NCI-H2081 (cell line): ENCODE data around the gene TNFSF13.

Experiments used
- DNase-seq, 2 experiments: peaks; one replicate each; lab custom pipeline; 2025; lab: John Stamatoyannopoulos, UW

The TNFSF13 gene

DNA sequence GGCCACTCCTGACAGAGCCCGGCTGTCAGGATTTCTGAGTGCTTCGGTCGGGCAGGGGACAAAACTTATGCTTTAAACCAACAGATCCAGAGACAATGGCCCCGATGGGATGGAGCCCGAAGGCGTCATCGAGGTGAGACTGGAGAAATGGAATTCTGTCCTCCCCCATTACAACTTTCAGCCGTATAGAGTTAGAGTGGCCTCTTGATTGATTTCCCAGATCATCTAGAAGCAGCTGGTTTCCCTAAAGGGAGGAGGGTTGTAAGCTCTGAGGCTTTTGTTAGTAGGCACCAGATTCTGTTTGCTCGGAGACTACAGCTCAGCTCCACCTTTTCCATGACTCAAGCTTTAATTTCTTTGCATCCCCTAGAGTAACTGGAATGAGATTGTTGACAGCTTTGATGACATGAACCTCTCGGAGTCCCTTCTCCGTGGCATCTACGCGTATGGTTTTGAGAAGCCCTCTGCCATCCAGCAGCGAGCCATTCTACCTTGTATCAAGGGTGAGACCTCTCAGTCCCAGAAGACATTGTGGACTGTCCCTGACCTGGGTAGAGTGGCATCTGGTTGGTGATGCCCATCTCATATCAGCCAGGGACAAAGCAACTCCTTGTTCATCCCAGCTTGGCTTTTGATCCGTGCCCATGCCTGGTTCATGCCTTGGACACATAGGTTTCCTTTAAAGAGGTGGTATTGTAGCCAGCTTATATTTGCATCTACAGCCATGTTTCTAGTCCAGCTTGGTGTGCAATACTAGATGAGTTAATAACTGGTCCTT, 15.8 kb downstream of the TNFSF13 start:
- DNase-seq = no peak

DNA sequence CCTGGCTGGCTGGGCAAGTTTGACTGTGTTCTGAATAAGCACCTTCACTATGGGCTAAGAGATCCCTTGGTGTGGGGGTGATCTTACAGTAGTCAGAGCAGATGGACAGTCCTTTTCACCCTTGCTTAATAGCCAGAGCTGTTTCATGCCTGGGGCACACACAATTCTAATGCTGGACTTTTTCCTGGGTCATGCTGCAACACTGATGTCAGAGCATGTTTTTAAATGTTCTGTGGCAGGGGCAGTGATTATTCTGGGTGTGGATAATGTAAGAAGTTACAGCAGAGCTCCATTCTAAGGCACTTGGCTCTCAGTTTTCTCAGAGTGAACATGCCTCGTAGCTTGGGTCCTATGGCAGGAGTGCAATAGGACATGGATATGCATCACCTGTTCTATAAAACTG, 16.9 kb downstream of the TNFSF13 start:
- no peak for DNase-seq

DNA sequence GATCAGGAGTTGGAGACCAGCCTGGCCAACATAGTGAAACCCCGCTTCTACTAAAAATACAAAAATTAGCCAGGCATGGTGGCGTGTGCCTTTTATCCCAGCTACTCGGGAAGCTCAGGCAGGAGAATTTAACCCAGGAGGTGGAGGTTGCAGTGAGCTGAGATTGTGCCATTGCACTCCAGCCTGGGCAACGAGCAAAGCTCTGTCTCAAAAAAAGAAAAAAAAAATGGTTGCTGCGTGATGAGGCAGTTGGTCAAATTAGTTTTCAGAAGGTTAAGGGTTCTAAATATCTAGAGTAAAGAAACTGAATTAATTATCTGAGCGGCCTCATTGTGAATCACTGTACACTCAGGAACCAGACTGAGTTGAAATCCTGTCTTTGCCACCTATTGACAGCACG, 17.4 kb downstream of the TNFSF13 start:
- no peak for DNase-seq

DNA sequence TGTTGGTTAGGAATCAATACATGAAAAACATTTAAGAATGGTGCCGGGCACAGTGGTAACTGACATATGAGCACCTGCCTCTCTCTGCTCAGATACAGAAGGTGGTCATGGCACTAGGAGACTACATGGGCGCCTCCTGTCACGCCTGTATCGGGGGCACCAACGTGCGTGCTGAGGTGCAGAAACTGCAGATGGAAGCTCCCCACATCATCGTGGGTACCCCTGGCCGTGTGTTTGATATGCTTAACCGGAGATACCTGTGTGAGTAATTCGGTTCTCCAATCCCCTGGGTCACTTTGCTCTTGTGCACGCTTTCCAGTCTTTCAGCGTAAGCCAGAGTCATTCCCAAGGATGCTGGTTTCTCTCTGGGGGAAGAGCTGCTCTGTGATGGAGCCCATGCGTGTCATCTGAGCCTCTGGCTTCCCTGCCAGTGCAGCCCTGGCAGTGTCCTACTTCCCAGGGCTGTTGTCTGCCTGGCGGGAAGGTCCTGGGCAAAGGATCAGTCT, 17.9 kb downstream of the TNFSF13 start:
- no peak for DNase-seq

DNA sequence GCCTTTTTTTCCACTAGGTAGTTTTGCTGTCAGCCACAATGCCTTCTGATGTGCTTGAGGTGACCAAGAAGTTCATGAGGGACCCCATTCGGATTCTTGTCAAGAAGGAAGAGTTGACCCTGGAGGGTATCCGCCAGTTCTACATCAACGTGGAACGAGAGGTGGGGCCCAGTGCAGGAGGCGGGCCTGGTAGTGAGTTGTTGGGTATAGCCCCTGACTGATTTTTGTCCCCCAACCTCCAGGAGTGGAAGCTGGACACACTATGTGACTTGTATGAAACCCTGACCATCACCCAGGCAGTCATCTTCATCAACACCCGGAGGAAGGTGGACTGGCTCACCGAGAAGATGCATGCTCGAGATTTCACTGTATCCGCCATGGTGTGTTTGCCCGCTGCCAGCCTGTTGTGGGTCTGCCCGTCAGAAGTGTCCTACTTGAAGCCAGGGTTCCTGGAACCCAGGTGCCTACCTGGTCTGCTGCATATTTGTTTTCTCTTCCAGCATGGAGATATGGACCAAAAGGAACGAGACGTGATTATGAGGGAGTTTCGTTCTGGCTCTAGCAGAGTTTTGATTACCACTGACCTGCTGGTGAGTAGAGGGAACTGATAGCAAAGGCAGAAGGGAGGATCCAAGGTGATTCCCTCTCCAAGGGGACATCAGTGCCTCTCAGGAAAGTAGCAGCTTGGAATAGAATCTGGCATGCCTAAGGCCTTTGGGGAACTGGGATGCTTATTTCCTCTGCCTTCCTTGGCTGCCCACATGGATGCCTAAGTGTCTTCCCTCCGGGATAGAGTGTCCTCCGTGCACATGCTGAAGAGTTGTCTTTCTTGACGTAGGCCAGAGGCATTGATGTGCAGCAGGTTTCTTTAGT, 19.0 kb downstream of the TNFSF13 start:
- DNase-seq = no peak

DNA sequence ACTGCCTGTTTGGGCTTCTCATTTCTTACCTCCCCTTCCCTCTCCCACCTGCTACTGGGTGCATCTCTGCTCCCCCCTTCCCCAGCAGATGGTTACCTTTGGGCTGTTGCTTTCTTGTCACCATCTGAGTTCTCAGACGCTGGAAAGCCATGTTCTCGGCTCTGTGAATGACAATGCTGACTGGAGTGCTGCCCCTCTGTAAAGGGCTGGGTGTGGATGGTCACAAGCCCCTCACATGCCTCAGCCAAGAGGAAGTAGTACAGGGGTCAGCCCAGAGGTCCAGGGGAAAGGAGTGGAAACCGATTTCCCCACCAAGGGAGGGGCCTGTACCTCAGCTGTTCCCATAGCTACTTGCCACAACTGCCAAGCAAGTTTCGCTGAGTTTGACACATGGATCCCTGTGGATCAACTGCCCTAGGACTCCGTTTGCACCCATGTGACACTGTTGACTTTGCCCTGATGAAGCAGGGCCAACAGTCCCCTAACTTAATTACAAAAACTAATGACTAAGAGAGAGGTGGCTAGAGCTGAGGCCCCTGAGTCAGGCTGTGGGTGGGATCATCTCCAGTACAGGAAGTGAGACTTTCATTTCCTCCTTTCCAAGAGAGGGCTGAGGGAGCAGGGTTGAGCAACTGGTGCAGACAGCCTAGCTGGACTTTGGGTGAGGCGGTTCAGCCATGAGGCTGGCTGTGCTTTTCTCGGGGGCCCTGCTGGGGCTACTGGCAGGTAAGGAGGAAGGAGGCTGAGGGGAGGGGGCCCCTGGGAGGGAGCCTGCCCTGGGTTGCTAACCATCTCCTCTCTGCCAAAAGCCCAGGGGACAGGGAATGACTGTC, 20.7 kb downstream of the TNFSF13 start, which contains the start of gene CD68:
CD68 (plus strand) TSS at position 638 of the 833 bp plus-strand sequence; CDS start at position 678, 40 bp downstream.
- DNase-seq = peak in 1 of 2 experiments; percentile 38

DNA sequence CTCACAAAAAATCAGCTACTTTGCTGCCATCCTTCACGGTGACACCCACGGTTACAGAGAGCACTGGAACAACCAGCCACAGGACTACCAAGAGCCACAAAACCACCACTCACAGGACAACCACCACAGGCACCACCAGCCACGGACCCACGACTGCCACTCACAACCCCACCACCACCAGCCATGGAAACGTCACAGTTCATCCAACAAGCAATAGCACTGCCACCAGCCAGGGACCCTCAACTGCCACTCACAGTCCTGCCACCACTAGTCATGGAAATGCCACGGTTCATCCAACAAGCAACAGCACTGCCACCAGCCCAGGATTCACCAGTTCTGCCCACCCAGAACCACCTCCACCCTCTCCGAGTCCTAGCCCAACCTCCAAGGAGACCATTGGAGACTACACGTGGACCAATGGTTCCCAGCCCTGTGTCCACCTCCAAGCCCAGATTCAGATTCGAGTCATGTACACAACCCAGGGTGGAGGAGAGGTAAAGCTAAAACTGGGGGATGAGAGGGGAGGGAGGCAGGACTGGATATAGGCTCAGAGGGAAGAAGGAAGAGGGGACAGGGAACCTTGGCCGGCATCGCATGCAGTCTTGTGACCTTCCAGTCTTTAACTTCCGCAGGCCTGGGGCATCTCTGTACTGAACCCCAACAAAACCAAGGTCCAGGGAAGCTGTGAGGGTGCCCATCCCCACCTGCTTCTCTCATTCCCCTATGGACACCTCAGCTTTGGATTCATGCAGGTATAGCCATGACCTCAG, 21.5 kb downstream of the TNFSF13 start:
- DNase-seq = peak in 1 of 2 experiments; percentile 38

DNA sequence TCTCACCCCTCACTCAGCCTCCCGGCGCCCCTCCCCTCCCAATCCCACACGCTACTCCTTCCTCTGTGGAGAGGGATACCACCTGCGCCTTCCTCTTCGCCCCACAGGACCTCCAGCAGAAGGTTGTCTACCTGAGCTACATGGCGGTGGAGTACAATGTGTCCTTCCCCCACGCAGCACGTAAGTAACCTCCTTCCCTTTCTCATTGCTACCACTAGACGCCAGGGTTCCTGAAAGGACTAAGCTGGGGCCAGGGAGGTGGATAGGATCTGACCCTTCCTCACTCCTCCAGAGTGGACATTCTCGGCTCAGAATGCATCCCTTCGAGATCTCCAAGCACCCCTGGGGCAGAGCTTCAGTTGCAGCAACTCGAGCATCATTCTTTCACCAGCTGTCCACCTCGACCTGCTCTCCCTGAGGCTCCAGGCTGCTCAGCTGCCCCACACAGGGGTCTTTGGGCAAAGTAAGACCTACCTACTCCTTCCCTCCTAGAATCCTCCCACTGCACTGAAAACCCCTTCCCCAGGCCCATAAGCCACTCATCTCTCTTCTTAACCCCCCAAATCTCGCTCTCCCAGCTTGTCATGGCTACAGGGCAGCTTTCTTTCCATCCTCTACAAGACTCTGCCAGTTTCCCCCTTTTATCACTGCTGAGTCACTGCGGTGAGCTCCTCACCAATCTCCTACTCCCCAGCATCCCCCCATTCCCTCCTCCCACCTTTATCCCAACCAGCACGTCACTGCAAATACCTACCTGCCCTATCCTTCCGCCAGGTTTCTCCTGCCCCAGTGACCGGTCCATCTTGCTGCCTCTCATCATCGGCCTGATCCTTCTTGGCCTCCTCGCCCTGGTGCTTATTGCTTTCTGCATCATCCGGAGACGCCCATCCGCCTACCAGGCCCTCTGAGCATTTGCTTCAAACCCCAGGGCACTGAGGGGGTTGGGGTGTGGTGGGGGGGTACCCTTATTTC, 22.3 kb downstream of the TNFSF13 start:
- no peak for DNase-seq

DNA sequence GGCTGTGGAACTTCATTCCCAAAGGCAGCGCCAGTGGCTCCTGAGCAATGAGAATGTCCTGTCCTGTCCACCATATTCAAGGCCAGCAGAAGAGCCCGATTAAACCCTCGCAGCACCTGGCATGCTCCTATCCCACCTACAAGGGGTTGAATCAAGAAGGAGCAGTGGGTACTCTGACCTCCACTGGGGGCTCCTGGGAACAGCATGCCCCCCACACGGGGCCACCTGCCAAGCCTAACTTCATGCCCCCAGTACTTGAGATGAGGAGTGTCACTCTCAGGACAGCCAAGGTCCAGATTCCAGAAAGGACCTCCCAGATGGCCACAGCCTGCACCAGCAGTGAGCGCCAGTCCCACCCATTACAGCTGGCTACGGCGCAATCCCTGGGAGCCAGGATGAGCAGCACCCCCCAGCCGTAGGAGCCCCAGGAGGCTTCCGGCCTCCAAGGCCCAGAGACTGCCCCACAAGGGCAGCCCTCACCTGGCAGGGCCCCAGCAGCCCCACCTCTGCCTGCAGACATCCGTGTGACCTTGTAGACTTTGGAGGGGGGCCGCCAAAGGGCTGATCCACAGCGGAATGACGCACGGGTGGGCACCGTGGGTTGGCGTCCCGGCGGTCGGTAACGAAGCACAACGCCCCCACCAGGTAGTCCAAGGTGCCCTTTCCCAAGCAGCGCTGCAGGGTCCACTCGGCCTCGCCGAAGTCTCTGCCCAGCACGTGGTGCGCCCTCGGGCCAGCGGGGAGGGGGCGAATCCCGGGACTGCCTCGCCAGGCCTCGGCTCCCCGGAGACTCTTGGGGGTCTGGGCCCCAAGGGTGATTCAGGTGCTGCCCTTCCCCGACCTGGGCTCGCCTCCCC, 24.1 kb downstream of the TNFSF13 start:
- DNase-seq = no peak

DNA sequence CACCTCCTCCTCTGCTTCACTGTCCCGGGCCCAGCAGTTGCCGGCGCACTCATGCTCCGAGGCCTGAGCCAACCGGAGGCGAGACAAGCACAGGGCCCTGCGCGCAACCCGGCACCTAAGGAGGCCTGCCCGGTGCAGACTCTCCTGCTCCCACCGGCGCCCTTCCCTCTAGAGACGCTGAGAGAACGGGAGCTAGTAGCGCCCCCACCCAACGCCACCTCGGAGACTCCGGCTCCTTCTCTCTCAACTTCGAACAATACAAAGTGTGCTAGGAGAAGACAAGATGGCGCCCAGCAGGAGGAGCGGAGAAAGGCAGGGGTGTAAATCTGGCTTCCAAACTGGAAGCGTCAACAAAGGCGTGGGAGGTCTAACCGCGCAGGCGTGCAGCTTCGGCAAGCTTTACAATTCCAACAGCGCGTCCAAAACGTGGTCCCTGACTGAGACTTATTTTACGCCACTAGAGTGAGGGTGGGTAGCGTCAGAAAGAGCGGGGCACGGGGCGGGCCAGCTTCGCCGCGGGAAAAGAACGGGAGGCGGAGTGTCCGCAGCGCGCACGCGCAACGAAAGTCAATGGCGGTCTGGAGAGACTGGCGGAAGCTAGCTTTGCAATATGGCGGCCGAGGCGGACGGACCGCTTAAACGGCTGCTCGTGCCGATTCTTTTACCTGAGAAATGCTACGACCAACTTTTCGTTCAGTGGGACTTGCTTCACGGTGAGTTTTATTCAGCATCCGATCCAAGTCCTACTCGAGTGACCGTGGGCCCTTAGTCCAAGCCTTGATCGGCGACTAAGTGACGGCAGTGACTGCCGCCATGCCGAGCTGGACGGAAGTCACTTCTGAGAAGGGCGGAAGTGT, 24.9 kb downstream of the TNFSF13 start, which contains the start of gene MPDU1:
MPDU1 (plus strand) TSS at position 600 of the 857 bp plus-strand sequence; CDS start at position 611, 11 bp downstream.
- DNase-seq = peak; percentile 91 to 95

DNA sequence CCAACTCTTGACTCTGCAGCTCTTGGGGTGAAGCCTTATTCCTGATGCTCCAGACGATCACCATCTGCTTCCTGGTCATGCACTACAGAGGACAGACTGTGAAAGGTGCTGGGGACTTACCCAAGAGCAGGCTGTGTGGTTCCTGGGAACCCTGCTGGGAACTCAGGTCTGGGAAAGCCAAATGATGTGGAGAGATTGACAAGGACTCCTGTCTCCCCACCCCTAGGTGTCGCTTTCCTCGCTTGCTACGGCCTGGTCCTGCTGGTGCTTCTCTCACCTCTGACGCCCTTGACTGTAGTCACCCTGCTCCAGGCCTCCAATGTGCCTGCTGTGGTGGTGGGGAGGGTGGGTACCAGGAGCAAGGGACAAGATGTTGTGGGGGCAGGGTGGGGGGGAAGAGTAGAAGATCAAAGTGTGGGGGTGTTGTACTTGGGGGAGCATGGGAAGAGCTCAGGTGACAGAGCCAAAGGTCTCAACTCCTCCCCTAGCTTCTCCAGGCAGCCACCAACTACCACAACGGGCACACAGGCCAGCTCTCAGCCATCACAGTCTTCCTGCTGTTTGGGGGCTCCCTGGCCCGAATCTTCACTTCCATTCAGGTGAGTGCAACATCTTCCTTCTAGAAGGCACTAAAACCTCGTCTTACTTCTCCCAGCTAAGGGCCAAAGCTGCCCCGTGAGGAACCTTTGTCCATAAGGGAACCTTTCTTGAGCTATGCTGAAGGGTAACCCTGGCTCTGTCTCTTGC, 28.3 kb downstream of the TNFSF13 start:
- DNase-seq = no peak

DNA sequence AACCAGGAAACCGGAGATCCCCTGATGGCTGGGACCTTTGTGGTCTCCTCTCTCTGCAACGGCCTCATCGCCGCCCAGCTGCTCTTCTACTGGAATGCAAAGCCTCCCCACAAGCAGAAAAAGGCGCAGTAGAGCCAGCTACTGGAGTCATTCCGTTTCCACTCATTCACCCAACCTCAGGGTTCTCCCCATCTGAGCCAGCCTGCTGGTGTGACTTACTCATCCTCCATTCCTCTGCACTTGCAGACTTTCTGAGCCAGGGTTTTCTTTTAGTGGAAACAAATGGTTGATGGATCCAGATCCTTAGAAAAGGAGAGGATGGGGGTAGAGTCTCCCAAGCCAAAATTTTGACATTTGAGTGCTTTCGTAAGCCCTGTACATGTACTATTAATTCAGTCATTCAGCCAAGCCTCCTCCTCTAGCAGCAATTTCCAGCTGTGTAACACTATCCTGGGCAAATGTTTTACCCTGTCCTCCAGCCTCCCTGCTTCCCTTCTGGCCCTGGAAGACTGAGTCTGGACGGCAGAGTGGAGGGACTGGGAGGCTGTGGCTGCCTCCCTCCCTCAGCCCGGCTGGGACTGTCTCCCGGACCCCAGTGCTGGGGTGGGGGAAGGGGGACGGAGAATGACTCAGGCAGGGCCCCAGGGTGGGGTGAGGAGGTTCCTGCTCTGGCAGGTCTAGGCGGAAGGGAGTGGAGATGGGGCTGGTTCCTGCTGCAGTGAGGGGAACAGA, 29.0 kb downstream of the TNFSF13 start:
- DNase-seq = no peak

DNA sequence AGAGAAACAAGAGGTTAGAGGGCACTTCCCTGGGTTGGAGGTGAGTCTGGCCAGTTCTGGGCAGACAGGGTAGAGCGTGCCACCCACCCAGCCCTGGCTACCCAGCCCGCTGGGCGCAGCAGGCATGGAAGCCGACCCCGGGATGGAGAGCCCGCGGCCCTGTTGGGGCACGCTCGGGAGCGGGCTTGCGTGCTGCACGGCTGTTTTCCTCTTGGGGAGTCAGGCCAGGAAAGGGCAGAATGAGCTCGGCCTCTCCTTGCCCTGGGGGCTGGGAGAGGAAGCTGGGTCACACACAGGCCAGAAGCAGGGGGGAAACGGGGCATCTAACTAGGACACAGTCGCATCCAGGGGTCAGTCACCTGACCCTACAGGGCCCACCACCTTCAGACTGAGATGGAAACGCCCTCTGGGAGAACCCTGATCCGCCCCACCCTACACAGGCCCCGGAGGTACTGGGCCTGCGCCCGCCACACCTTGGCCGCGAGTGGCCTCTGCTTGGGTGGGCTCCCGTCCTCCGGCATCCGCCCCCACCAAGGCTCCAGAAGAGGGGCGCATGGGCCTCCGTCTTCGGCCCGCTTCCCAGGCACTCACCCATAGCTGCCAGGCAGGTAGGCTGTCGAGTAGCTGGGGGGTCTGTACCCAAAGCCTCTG, 30.1 kb downstream of the TNFSF13 start:
- no peak for DNase-seq

DNA sequence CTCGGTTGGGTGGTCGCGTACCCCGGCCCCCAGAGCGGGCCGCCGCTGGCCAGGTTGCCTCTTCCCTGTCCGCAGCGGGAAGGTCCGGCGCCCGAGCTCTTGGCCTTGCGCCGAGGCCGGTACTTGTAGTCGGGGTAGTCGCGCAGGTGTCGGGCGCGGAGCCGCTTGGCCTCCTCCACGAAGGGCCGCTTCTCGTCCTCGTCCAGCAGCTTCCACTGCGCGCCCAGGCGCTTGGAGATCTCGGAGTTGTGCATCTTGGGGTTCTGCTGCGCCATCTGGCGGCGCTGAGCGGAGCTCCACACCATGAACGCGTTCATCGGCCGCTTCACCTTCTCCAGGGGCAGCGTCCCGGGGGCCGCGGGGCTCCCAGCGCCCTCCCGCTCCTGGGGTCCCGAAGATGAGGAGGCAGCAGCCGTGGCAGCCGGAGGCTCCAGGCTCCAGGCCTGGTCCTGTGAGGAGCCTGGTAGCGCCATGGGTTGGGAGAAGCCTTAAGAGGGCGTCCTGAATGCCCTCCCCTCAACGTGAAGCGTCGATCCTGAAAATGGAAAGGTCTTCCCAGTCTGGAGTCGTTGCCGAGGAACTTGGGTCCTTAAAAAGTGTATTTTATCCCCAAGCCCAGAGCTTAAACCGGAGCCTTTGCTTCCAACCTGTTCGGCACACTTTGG, 30.8 kb downstream of the TNFSF13 start:
- no peak for DNase-seq
